ENCODE results near the gene TRIM7. TPM values are rescaled to one million over a fixed set of nuclear protein-coding genes. Genes with fewer than 3 reads are reported as not detected.

The TRIM7 gene
- total RNA-seq, 1 donor from 2014 or later: 2.7 TPM

DNA sequence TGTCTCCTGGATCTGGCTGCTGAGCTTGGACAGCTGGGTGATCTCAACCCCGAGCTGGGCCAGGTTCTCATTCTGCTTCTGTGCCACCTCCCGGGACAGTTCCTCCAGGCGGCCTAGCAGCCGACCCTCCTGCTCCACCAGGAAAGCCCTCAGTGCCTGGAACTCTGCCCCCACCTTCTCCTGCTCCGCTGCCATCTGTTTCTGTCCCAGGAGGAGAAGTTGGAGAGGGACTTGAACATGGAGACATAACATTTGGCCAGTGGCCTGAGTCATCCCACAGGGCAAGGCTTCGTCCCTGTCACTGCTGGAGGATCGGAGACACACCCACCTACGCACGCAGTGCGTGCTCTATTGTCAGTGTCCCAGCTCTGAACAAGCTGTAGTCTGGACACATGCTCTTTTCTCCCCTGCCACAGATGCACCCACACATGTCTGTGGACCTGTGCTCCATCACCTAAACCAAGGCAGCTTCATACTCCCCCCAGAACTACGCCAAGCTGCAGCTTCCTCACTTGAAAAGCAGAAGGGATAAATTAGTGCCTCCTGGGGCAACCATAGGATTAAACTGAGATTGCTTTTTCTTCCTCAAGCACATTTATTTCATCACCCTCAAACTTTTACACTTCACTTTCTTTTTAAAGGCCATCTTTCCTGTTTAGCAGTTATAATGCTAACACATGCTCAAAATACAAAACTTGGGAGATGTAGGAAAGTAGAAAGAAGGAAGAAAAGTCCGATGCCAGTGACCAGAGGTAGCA lies 4.9 kb downstream of the TRIM7 start:
- Mint-ChIP-seq H3K4me1 (peaks cover 8% of the 10 kb centered on the region), H3K27ac (no peak overlapping the region), H3K4me3 (no peak overlapping the region), H3K9me3 (no peaks in the 10 kb centered on the region), H3K36me3 (ENCODE audit: low read depth) (peaks cover 3% of the 10 kb centered on the region), H3K27me3 (peaks cover 31% of the 10 kb centered on the region)
- no peak for DNase-seq
- intact Hi-C loops (cut with micrococcal nuclease): no loop called here

GRCh38 chr5:181198905-181199519 lies 6.0 kb downstream of the TRIM7 start:
- no peak for DNase-seq
- no peak overlapping the region for H3K4me3 Mint-ChIP-seq
- H3K9me3 Mint-ChIP-seq: no peaks in the 10 kb centered on the region
- H3K27me3 Mint-ChIP-seq: peaks cover 29% of the 10 kb centered on the region
- peaks cover 6% of the 10 kb centered on the region for H3K4me1 Mint-ChIP-seq
- peaks cover 2% of the 10 kb centered on the region for H3K36me3 Mint-ChIP-seq (ENCODE audit: low read depth)
- intact Hi-C loops (cut with micrococcal nuclease): no loop called here
- H3K27ac Mint-ChIP-seq: no peak overlapping the region

DNA sequence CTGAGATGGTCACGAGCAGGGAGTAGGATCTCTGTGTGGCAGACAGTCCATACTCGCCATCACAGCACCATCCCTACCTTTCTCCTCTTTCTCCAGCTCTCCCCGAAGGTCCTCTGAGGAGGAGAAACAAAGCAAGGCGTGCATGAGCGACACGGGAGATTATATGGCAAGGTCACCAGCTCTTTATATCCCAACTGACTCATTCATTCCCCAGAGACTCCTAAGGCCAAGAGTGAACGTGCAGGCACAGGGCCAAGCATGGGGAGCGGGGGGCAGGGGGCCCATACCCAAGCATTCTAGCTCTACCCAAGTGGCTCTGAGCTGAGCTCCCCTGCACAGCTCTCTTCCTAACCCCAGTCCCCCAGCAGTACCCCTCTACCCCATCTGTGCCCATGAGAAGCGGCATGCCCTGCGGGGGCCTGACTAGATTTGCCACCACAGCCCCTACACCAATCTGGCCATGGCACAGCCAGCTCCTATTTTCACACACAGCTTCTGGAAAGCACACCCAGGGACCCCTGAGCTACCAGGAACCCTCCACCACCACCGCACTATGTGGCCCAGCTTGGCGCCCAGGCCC lies 6.8 kb downstream of the TRIM7 start:
- Mint-ChIP-seq H3K27ac (no peak overlapping the region), H3K9me3 (no peaks in the 10 kb centered on the region), H3K27me3 (peaks cover 22% of the 10 kb centered on the region), H3K36me3 (ENCODE audit: low read depth) (peaks cover 2% of the 10 kb centered on the region), H3K4me1 (peaks cover 4% of the 10 kb centered on the region), H3K4me3 (no peak overlapping the region)
- intact Hi-C loops (cut with micrococcal nuclease): no loop called here
- no peak for DNase-seq

DNA sequence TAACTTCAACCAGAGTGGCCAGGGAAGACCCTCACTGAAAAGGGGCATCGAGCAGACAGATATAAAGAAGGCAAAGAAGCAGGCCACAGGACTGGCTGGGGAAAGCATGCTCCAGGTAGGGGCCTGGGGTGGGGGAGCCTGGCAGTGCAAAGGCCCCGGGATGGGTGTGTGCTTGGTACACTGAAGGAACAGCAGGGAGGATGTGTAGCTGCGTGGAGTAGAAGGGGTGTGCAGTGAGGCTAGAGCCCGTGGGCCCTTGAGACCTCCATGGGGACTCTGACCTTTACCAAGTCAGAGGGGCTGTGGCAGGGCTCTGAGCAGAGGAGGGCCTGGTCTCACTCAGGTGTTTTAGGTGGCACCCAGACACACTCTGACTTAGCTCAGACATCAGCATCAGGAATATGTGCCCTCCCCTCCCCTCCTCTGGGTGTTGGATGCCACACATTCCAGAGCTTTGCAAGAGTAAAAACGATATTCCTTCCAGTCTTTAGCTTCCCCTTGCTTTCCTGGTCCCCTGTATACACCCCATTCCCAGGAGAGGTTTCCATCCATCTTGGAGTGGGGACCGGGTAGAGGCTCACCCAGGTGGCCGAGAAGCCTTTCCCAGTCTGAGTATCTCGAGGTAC lies 7.6 kb downstream of the TRIM7 start:
- Mint-ChIP-seq H3K9me3 (no peaks in the 10 kb centered on the region), H3K27ac (no peak overlapping the region), H3K4me3 (no peak overlapping the region), H3K4me1 (peaks cover 10% of the 10 kb centered on the region), H3K27me3 (peaks cover 19% of the 10 kb centered on the region), H3K36me3 (ENCODE audit: low read depth) (peaks cover 2% of the 10 kb centered on the region)
- DNase-seq: no peak
- intact Hi-C loops (cut with micrococcal nuclease): no loop called here

DNA sequence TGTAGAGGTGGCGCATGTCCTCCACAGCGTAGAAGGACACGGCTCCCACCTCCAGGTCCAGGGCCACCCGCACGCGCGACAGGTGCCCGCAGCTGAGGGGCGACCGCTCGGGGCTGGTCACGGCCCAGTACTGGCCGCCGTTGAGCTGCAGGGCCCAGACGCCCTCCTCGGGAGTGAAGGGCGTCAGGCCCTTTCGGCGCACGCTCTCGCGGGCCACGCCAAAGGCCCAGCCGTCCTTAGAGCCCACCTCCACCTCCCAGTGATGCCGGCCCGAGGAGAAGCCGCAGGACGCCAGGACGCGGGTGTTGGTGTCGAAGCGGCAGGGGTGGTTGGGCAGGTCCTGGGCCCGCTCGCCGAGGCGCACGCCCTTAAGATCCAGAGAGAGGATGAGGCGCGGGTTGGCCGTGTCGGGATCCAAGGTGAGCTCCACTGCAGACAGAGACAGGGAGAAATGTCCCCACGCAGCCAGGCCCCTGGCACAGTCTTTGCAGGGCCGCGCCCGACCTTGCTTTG lies 9.7 kb downstream of the TRIM7 start:
- Mint-ChIP-seq H3K4me1 (peaks cover 24% of the 10 kb centered on the region), H3K27ac (no peak overlapping the region), H3K36me3 (ENCODE audit: low read depth) (peaks cover 2% of the 10 kb centered on the region), H3K27me3 (peaks cover 12% of the 10 kb centered on the region), H3K4me3 (no peak overlapping the region), H3K9me3 (no peaks in the 10 kb centered on the region)
- DNase-seq: no peak
- intact Hi-C loops (cut with micrococcal nuclease): no loop called here

- H3K4me3 Mint-ChIP-seq: no peak overlapping the region
- peaks cover 28% of the 10 kb centered on the region for H3K4me1 Mint-ChIP-seq
- intact Hi-C loops (cut with micrococcal nuclease): no loop called here
- H3K27me3 Mint-ChIP-seq: peaks cover 7% of the 10 kb centered on the region
- H3K36me3 Mint-ChIP-seq (ENCODE audit: low read depth): peaks cover 4% of the 10 kb centered on the region
- no peak overlapping the region for H3K27ac Mint-ChIP-seq
- no peak for DNase-seq
- no peaks in the 10 kb centered on the region for H3K9me3 Mint-ChIP-seq
These were observed 10.3 kb downstream of the TRIM7 start for GRCh38 chr5:181194489-181195248.

DNA sequence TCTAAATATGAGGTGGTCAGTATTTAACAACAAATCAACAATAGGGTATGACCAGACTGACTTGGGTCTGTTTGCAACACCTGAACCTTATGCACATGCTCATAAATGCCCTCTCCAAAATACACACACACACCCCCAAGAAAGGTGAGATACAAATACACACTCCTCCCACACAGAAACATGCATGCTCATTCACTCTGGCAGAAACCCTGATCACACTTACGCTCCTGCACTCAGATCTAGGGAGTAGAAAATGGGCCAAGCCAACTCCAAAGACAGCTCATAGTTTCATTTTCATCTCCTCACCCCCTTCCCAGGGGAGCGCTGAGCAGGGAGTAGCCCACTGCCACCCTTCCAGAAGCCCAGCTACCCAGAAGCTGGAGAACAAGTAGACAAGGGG lies 11.3 kb downstream of the TRIM7 start:
- intact Hi-C loops (cut with micrococcal nuclease): no loop called here
- peaks cover 6% of the 10 kb centered on the region for H3K27me3 Mint-ChIP-seq
- no peak overlapping the region for H3K27ac Mint-ChIP-seq
- no peaks in the 10 kb centered on the region for H3K9me3 Mint-ChIP-seq
- peaks cover 29% of the 10 kb centered on the region for H3K4me1 Mint-ChIP-seq
- peaks cover 5% of the 10 kb centered on the region for H3K36me3 Mint-ChIP-seq (ENCODE audit: low read depth)
- no peak overlapping the region for H3K4me3 Mint-ChIP-seq
- DNase-seq: no peak

- Mint-ChIP-seq H3K9me3 (no peaks in the 10 kb centered on the region), H3K27ac (peak overlapping the region; percentile 95), H3K36me3 (ENCODE audit: low read depth) (peaks cover 9% of the 10 kb centered on the region), H3K4me1 (peaks cover 40% of the 10 kb centered on the region), H3K4me3 (peak overlapping the region; percentile 92), H3K27me3 (peaks cover 10% of the 10 kb centered on the region)
- intact Hi-C loops (cut with micrococcal nuclease): no loop called here
- DNase-seq: no peak
These were observed 12.5 kb downstream of the TRIM7 start for GRCh38 chr5:181192337-181193046.

- intact Hi-C loops (cut with micrococcal nuclease): loop anchor here (1.0 to 2.0 kb wide), 3 partner anchors 16 to 53 kb away; no protein-coding TSS in a partner anchor
- H3K4me3 Mint-ChIP-seq: peak overlapping the region; percentile 92
- no peaks in the 10 kb centered on the region for H3K9me3 Mint-ChIP-seq
- peak overlapping the region; percentile 95 for H3K27ac Mint-ChIP-seq
- peak; percentile 99 for DNase-seq
- peaks cover 40% of the 10 kb centered on the region for H3K4me1 Mint-ChIP-seq
- peaks cover 9% of the 10 kb centered on the region for H3K36me3 Mint-ChIP-seq (ENCODE audit: low read depth)
- H3K27me3 Mint-ChIP-seq: peaks cover 10% of the 10 kb centered on the region
These were observed 13.3 kb downstream of the TRIM7 start for GRCh38 chr5:181191526-181192336.

GRCh38 chr5:181190711-181191525 lies 14.1 kb downstream of the TRIM7 start:
- peaks cover 44% of the 10 kb centered on the region for H3K4me1 Mint-ChIP-seq
- DNase-seq: peak; percentile 86
- no peaks in the 10 kb centered on the region for H3K9me3 Mint-ChIP-seq
- peaks cover 9% of the 10 kb centered on the region for H3K36me3 Mint-ChIP-seq (ENCODE audit: low read depth)
- peak overlapping the region; percentile 92 for H3K4me3 Mint-ChIP-seq
- intact Hi-C loops (cut with micrococcal nuclease): loop anchor here (1.0 to 2.0 kb wide), 3 partner anchors 16 to 53 kb away; no protein-coding TSS in a partner anchor
- H3K27ac Mint-ChIP-seq: peak overlapping the region; percentile 95
- peaks cover 10% of the 10 kb centered on the region for H3K27me3 Mint-ChIP-seq

DNA sequence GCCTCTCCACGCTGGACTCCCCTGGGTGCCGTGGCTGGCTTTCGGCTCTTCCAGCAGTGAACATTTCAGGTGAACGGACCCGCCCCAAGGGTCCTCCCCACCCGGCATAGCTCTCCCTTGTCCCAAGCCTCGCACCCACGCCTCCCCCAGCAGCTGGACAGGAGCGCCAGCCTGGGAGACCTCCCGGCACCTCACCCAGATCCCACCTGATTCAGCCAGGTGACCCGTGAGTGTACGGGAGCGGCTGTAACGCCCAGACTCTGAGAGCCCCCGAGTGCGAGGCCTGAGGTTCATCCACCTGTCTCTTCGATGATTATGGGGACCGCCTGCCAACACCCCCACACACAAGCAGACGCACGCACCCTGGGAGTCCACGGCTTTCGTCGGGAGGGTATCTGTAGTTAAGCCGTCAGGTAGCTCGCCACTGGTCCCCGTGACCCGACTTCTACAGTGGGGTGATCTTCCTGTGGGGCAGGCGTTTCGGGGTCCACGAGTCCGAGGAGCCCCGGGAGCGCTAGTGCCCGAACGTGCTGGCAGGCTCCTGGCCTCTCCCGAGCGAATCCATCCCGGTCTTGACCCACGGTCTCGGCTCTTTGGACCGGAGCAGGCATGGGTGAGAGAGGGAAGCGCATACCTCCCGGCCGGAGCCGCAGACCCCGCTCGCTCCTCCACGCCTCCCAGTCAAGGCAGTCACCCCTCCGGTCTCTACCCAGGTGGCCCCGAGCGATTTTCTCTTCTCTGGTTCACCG lies 14.9 kb downstream of the TRIM7 start:
- H3K36me3 Mint-ChIP-seq (ENCODE audit: low read depth): peaks cover 9% of the 10 kb centered on the region
- H3K4me1 Mint-ChIP-seq: peaks cover 45% of the 10 kb centered on the region
- H3K4me3 Mint-ChIP-seq: peak overlapping the region; percentile 92
- peaks cover 10% of the 10 kb centered on the region for H3K27me3 Mint-ChIP-seq
- H3K9me3 Mint-ChIP-seq: no peaks in the 10 kb centered on the region
- DNase-seq: peak; percentile 80
- peak overlapping the region; percentile 95 for H3K27ac Mint-ChIP-seq
- intact Hi-C loops (cut with micrococcal nuclease): loop anchor here (1.0 to 10.0 kb wide), 4 partner anchors 17 to 385 kb away; partner anchors contain the start of gene MGAT1

All from activated CD4-positive, alpha-beta T cell treated with anti-CD3 and anti-CD28 coated beads, Interleukin-2, amount 10 ng/mL, durations not matched to agents 24 days and 14 days (primary cell).